SHP77 treated with DMSO at 0.1 percent for 48 hours (cell line): ENCODE data around the gene ZNRF1.

ENCODE experiments used
- DNase-seq: peaks from one replicate; lab custom pipeline; 2025; lab: John Stamatoyannopoulos, UW

Gene ZNRF1

GRCh38 chr16:75160386-75160785, 161.6 kb downstream of the ZNRF1 start:
- no peak for DNase-seq
